NT2/D1 (cell line): Measurements from ENCODE around the gene LPAR1.

ENCODE experiments used
- SUZ12 ChIP-seq: IDR thresholded peaks from 2 replicates; pipeline ENCODE4 v1.6.1; 2011; ENCODE audit not compliant: insufficient read length, insufficient read depth; ENCODE audit errors: extremely low read depth
- YY1 ChIP-seq: IDR thresholded peaks from 2 replicates; pipeline ENCODE4 v1.6.1; 2011; ENCODE audit not compliant: insufficient read length, insufficient read depth
- ZNF274 ChIP-seq: IDR thresholded peaks from 2 replicates; pipeline ENCODE4 v1.6.1; 2011; ENCODE audit warnings: mild to moderate bottlenecking, low read depth, low read length

- no peak for TF ChIP-seq YY1
- no peak for TF ChIP-seq SUZ12
- no peak for TF ChIP-seq ZNF274
Measured at GRCh38 chr9:110897943-110898342, 140.3 kb downstream of the LPAR1 start.
